Right atrium auricular region (tissue), 2 donors: Measurements from ENCODE around the gene ZFP30. TPM values are rescaled to one million over a fixed set of nuclear protein-coding genes. Genes with fewer than 3 reads are reported as not detected.

Source experiments
- DNase-seq: peaks from one replicate; pipeline ENCODE4 v3.0.0-alpha.2; 2019; ENCODE audit warnings: low spot score
- H3K27ac ChIP-seq, 2 donors: fragments of 200-600 bp; sonication (generic); 1 replicate in 1 of 2; 2 replicates in 1 of 2; pipeline ENCODE4 v1.5.1; 2016 to 2019
- H3K27me3 ChIP-seq, 2 donors: fragments of 200-600 bp; sonication (generic); one replicate each; pipeline versions ENCODE4 v1.5.1 to v1.6.0; 2017 to 2019
- H3K36me3 ChIP-seq: fragments of 200-600 bp; sonication (generic); one replicate; pipeline ENCODE4 v1.5.1; 2016
- H3K4me1 ChIP-seq, 2 donors: fragments of 200-600 bp; sonication (generic); one replicate each; pipeline versions ENCODE4 v1.5.1 to v1.6.0; 2017 to 2019
- H3K4me3 ChIP-seq, 2 donors: fragments of 200-600 bp; sonication (generic); 1 replicate in 1 of 2; 2 replicates in 1 of 2; pipeline ENCODE4 v1.5.1; 2017 to 2019; ENCODE audit warnings: mild to moderate bottlenecking in 1 of 2, moderate library complexity in 1 of 2
- H3K9me3 ChIP-seq, 2 donors: fragments of 200-600 bp; sonication (generic); one replicate each; pipeline ENCODE4 v1.5.1; 2019
- total RNA-seq, 2 donors: library from RNA; depleted of rRNA; stranded (reverse); fragments of >200 nt; gene quantifications; one replicate each; pipeline ENCODE4 v1.1.0, GENCODE V29; 2016
- TF ChIP-seq, protein P1 (sequence below), 2 donors: fragments of 200-600 bp; sonication (generic); IDR thresholded peaks; one replicate each; pipeline ENCODE4 v1.5.1; 2019; ENCODE audit warnings: antibody characterized with exemption in 2 of 2

Gene ZFP30
- total RNA-seq, 2 donors from 2014 or later = 3.5 to 5.0 TPM

DNA sequence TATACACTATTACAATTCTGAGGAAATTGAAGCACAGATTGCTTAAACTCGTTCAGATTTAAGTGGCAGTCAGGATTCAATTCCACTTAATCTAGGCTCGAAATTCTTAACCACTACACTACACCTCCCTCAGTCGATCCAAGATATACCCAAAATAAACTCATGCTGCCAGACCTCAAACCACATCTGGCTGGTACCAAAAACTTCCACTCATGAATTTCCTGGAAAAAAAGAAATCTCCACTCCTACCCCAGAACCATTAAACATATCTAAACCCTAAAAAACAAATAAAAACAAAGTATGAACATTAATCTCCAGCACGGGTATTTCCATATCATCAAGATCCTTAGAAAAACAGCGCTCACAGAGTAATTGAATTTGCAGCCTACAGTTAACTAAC is 1.1 kb downstream of the ZFP30 start:
- H3K9me3 ChIP-seq = peaks cover 0 to 4% of the 10 kb centered on the region in 2 donors
- H3K27ac ChIP-seq = peak overlapping the region; percentile 91 to 95

DNA sequence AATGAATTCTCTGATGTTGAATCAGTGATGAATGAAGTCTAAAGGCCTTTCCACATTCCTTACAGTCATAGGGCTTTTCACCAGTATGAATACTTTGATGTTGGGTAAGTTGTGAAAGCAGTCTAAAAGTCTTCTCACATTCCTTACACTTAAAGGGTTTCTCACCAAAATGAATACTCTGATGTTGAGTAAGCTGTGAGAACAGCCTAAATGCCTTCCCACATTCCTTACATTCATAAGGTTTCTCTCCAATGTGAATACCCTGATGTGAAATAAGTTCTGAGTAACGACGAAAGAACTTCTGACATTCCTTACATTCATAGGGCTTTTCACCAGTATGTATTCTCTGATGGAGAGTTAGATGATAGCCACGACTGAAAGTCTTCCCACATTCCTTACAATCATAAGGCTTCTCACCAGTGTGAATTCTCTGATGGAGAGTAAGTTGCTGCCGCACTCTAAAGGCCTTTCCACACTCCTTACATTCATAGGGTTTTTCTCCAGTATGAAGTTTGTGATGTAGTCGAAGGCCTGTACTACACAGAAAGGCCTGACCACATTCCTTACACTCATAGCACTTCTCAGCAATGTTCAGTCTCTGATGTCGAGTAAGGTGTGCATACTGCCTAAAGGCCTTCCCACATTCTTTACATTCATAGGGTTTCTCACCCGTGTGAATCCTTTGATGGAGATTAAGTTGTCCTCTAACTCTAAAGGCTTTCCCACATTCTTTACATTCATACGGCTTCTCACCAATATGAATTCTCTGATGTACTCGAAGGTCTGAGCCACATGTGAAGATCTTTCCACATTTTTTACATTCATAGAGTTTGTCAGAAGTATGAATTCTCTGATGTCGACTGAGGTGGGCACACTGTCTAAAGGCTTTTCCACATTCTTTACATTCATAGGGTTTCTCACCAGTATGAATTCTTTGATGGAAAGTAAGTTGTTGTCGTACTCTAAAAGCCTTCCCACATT is 19.9 kb downstream of the ZFP30 start:
- TF ChIP-seq, protein P1, sequence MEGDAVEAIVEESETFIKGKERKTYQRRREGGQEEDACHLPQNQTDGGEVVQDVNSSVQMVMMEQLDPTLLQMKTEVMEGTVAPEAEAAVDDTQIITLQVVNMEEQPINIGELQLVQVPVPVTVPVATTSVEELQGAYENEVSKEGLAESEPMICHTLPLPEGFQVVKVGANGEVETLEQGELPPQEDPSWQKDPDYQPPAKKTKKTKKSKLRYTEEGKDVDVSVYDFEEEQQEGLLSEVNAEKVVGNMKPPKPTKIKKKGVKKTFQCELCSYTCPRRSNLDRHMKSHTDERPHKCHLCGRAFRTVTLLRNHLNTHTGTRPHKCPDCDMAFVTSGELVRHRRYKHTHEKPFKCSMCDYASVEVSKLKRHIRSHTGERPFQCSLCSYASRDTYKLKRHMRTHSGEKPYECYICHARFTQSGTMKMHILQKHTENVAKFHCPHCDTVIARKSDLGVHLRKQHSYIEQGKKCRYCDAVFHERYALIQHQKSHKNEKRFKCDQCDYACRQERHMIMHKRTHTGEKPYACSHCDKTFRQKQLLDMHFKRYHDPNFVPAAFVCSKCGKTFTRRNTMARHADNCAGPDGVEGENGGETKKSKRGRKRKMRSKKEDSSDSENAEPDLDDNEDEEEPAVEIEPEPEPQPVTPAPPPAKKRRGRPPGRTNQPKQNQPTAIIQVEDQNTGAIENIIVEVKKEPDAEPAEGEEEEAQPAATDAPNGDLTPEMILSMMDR (IDR thresholded peaks at IDR 0.05) = no peak
- Histone ChIP-seq H3K4me1 (no peaks in the 10 kb centered on the region), H3K36me3 (peaks cover 37% of the 10 kb centered on the region), H3K27ac (no peak overlapping the region), H3K9me3 (peaks cover 17 to 96% of the 10 kb centered on the region in 2 donors), H3K4me3 (no peak overlapping the region), H3K27me3 (no peaks in the 10 kb centered on the region)
- no peak for DNase-seq

More for the DNA sequence above, 1.1 kb downstream of the ZFP30 start:
- peaks cover 0 to 22% of the 10 kb centered on the region in 2 donors for H3K4me1 ChIP-seq
- no peak for DNase-seq
- H3K36me3 ChIP-seq = no peaks in the 10 kb centered on the region
- H3K4me3 ChIP-seq = peak overlapping the region; percentile 79 to 80
- H3K27me3 ChIP-seq = no peaks in the 10 kb centered on the region
- TF ChIP-seq, protein P1 (IDR thresholded peaks at IDR 0.05) = no peak

DNA sequence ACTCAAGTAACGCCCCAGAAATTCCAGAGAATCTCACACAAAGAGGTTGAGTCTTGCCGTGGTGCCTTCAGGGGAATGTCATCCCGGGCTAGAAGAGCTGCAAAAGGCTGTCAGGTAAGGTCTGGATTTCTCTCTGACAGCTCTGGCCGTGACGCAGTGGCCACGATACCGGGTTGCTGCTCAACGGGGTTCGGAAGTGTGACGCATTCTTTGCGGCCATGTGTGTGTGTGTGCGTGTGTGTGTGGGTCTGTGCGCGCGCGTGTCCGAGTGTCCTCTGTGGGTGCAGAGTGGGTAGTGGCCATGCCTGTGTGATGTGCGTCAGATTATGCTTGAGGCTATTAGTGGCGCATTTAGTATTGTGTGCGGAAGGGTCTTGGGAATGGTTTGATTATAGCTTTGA is 60.3 kb downstream of the ZFP30 start:
- Histone ChIP-seq H3K4me3 (peak overlapping the region; percentile 78 to 80), H3K27me3 (no peaks in the 10 kb centered on the region), H3K27ac (peak overlapping the region; percentile 95), H3K9me3 (peaks cover 0 to 5% of the 10 kb centered on the region in 2 donors), H3K36me3 (peaks cover 16% of the 10 kb centered on the region), H3K4me1 (peaks cover 0 to 21% of the 10 kb centered on the region in 2 donors)
- DNase-seq = peak; percentile 83
- TF ChIP-seq, protein P1 (IDR thresholded peaks at IDR 0.05) = no peak

DNA sequence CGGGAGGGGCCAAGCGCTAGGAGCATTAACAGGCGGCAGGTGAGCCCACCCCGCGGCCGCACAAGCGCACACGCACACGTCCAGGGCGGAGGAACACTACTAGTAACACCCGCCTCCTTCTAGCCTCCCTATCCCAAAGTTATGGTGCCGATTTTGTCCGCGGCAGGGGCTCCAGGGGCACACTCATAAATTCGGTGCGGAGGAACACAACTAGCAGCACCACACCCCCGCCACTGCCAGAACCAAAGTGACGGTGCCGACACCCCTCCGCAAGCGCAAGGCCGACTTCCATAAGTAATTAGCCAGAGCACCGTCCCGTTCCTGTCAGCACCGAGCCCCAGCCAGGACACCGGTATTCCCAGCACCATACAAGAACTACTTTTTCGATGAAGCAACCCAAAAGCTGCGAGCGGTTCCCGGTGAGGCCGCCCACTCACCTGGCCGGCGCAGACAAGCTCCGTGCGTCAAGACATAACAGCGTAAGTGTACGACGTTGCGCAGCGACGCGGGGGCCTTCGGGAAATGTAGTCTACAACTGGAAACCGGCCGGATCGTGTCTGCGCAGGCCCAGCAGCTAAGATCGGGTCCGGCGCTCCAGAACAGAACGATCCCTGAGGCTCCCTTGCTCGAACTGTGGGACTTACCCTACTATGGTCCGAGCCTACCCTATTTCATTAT is 60.8 kb downstream of the ZFP30 start, which contains the start of the genes ZNF540 and ZNF571:
Gene ZNF540, plus strand, starts transcription at position 573 of the 678 bp plus-strand sequence. CDS start 3,572 bp downstream, outside the sequence.
Gene ZNF571, minus strand, starts transcription at position 489 of the 678 bp plus-strand sequence. CDS start 8,116 bp downstream, outside the sequence.
- Histone ChIP-seq H3K4me3 (peak within 1 kb of the TSS; percentile 78 to 80), H3K27ac (peak within 1 kb of the TSS; percentile 95), H3K27me3 (no peaks in the 10 kb centered on the region), H3K4me1 (peaks cover 0 to 21% of the 10 kb centered on the region in 2 donors), H3K36me3 (peaks cover 11% of the 10 kb centered on the region), H3K9me3 (peaks cover 0 to 5% of the 10 kb centered on the region in 2 donors)
- DNase-seq = peak; percentile 96
- TF ChIP-seq, protein P1 (IDR thresholded peaks at IDR 0.05) = no peak

DNA sequence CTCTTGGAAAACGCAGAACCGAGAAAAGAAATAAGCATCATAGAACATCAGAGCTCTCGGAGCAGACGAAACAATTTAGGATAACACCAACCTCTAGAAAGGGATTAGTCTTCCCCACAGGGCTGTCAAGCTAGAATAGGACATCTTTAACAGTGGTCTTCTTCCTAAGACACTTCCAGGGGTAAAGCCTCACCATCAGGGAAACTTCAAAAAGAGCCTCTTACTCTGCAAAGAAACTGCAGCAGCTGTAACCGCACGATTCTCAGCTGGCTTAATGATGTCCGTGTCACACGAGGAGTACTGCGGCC is 61.3 kb downstream of the ZFP30 start:
- Histone ChIP-seq H3K27me3 (no peaks in the 10 kb centered on the region), H3K4me3 (peak overlapping the region; percentile 78 to 80), H3K4me1 (peaks cover 0 to 21% of the 10 kb centered on the region in 2 donors), H3K27ac (peak overlapping the region; percentile 95), H3K9me3 (peaks cover 0 to 5% of the 10 kb centered on the region in 2 donors), H3K36me3 (peaks cover 7% of the 10 kb centered on the region)
- TF ChIP-seq, protein P1 (IDR thresholded peaks at IDR 0.05) = no peak
- no peak for DNase-seq
